Right lobe of liver (tissue), 6 donors: ENCODE results near the gene HPN. TPM values are rescaled to one million over a fixed set of nuclear protein-coding genes. Genes with fewer than 3 reads are reported as not detected.

Source experiments
- ATAC-seq, 4 donors: fragments of 200-7000 bp; cut with Tn5 transposase; one replicate each; pipeline ENCODE4 v1.9.1; 2020; ENCODE audit warnings: mild to moderate bottlenecking in 4 of 4, moderate library complexity in 4 of 4
- DNase-seq, 3 donors: peaks; one replicate each; pipeline ENCODE4 v3.0.0-alpha.2; 2020
- H3K27ac ChIP-seq, 3 donors: fragments of 200-600 bp; one replicate each; pipeline ENCODE4 v1.8.0; 2022
- H3K27me3 ChIP-seq, 2 donors: fragments of 200-600 bp; one replicate each; pipeline ENCODE4 v1.8.0; 2022
- H3K36me3 ChIP-seq, 4 donors: fragments of 200-600 bp; sonication (generic) in 1 of 4; one replicate each; pipeline versions ENCODE4 v1.5.1 to v1.8.0; 2017 to 2022; ENCODE audit warnings: control low read depth in 1 of 4
- H3K4me1 ChIP-seq, 4 donors: fragments of 200-600 bp; sonication (generic) in 1 of 4; one replicate each; pipeline versions ENCODE4 v1.5.1 to v1.8.0; 2017 to 2022; ENCODE audit warnings: control low read depth in 1 of 4
- H3K4me3 ChIP-seq, 3 donors: fragments of 200-600 bp; one replicate each; pipeline ENCODE4 v1.8.0; 2022
- H3K9me3 ChIP-seq, 4 donors: fragments of 200-600 bp; sonication (generic) in 1 of 4; one replicate each; pipeline versions ENCODE4 v1.5.1 to v1.8.0; 2017 to 2022; ENCODE audit warnings: control low read depth in 1 of 4
- CTCF ChIP-seq, 4 donors: fragments of 200-600 bp in 3 of 4; fragments of 450-650 bp in 1 of 4; IDR thresholded peaks; one replicate each; pipeline versions ENCODE4 v1.5.1 to v1.8.0; 2016 to 2022; ENCODE audit warnings: antibody characterized with exemption in 4 of 4, mild to moderate bottlenecking in 2 of 4
- POLR2A ChIP-seq: fragments of 450-650 bp; IDR thresholded peaks from one replicate; pipeline ENCODE4 v1.6.1; 2017; ENCODE audit warnings: antibody characterized with exemption, mild to moderate bottlenecking
- WGBS: methylation state at CpG from one replicate; pipeline ENCODE4 v1.1.6; 2018; ENCODE audit warnings: low coverage, low lambda C conversion rate; ENCODE audit not compliant: insufficient coverage; ENCODE audit errors: missing lambda C conversion rate; 5-methylcytosine and 5-hydroxymethylcytosine counted together
- intact Hi-C, 2 donors: fragments of 100-400 bp; cut with DNase I; formaldehyde crosslinking; loops; one replicate each; pipeline versions ENCODE4 v1.11.2 to v1.14.1; 2022
- total RNA-seq, 6 experiments: library from RNA; depleted of rRNA in 2 of 6; stranded (reverse); fragments of >200 nt in 2 of 6; fragmentation: NEBNext Ultra II Directional in 3 of 6; extraction: Animal tissue kit (Norgen Biotek cat#: 25700) in 3 of 6; gene quantifications; one replicate each; pipeline versions ENCODE4 v1.1.0 to v1.2.4, GENCODE V29; 2016 to 2023
- donor health status: DM: no; HTN: yes; CAD: no.
- donor health status: DM: no; HTN: no; CAD: no.
- donor health status: DM: no; HTN: no; CAD: no.
- donor health status: DM: no; HTN: yes; CAD: no.
- donor health status: DM: no; HTN: yes; CAD: no.

The HPN gene
- total RNA-seq, 6 experiments from 2014 or later, result 285 to 486 (median 374) TPM

- TF ChIP-seq POLR2A, result peak; percentile 72
- TF ChIP-seq CTCF (IDR thresholded peaks at IDR 0.05), result no peak
- intact Hi-C loops, result no loop called here
- WGBS, result under 1% methylated on average over 29 of the region's 45 CpGs
- peak; percentile 90 to 93 (median 91) for DNase-seq
- Histone ChIP-seq H3K27me3 (no peaks in the 10 kb centered on the region), H3K4me1 (peaks cover 0 to 32% (median 7%) of the 10 kb centered on the region in 4 donors), H3K9me3 (no peaks in the 10 kb centered on the region), H3K36me3 (no peaks in the 10 kb centered on the region), H3K4me3 (peak within 1 kb of the TSS; percentile 59 to 69 (median 63)), H3K27ac (peak within 1 kb of the TSS; percentile 96 to 98 (median 97))
- peak; percentile 77 to 89 (median 82) for ATAC-seq
Observed at GRCh38 chr19:34999498-35000337, 41.8 kb upstream of the HPN start, which contains the start of gene GRAMD1A. GRAMD1A (plus strand) TSS chr19:35000323; CDS start chr19:35000479, 156 bp downstream.

- H3K27me3 ChIP-seq, result no peaks in the 10 kb centered on the region
- no peak for DNase-seq
- no peak for ATAC-seq
- TF ChIP-seq CTCF (IDR thresholded peaks at IDR 0.05) (no peak), POLR2A (peak; percentile 56)
- intact Hi-C loops, result no loop called here
- H3K36me3 ChIP-seq, result no peaks in the 10 kb centered on the region
- peak overlapping the region; percentile 59 to 69 (median 63) for H3K4me3 ChIP-seq
- WGBS, result 0% methylated on average over 1 of the region's 37 CpGs
- H3K4me1 ChIP-seq, result peaks cover 0 to 27% (median 4%) of the 10 kb centered on the region in 4 donors
- no peaks in the 10 kb centered on the region for H3K9me3 ChIP-seq
- H3K27ac ChIP-seq, result peak overlapping the region; percentile 96 to 98 (median 97)
Observed at GRCh38 chr19:35000338-35000646, 41.2 kb upstream of the HPN start.

GRCh38 chr19:35000647-35001501 lies 40.6 kb upstream of the HPN start:
- H3K27ac ChIP-seq, result peak overlapping the region; percentile 96 to 98 (median 97)
- H3K4me1 ChIP-seq, result peaks cover 0 to 26% (median 2%) of the 10 kb centered on the region in 4 donors
- ATAC-seq (no peak), DNase-seq (peak in 1 of 3 donors; percentile 61)
- 13% methylated on average over 7 of the region's 46 CpGs for WGBS
- no peaks in the 10 kb centered on the region for H3K9me3 ChIP-seq
- H3K4me3 ChIP-seq, result peak overlapping the region; percentile 59 to 69 (median 63)
- H3K36me3 ChIP-seq, result no peaks in the 10 kb centered on the region
- TF ChIP-seq CTCF (IDR thresholded peaks at IDR 0.05) (no peak), POLR2A (no peak)
- no peaks in the 10 kb centered on the region for H3K27me3 ChIP-seq
- intact Hi-C loops, result no loop called here

- Histone ChIP-seq H3K27me3 (no peaks in the 10 kb centered on the region), H3K4me1 (peaks cover 0 to 33% (median 2%) of the 10 kb centered on the region in 4 donors), H3K36me3 (no peaks in the 10 kb centered on the region), H3K4me3 (no peak overlapping the region), H3K9me3 (no peaks in the 10 kb centered on the region), H3K27ac (no peak overlapping the region)
- 84% methylated on average over 7 of the region's 11 CpGs for WGBS
- TF ChIP-seq CTCF (IDR thresholded peaks at IDR 0.05) (no peak), POLR2A (no peak)
- intact Hi-C loops, result no loop called here
- ATAC-seq (no peak), DNase-seq (peak in 1 of 3 donors; percentile 25)
Observed at GRCh38 chr19:35002037-35002535, 39.4 kb upstream of the HPN start.
